Esophagus mucosa (tissue), 1 donor: ENCODE measurements around the gene ALK. TPM values are rescaled to one million over a fixed set of nuclear protein-coding genes. Genes with fewer than 3 reads are reported as not detected.
"Not testable (repeated sequence)": the region's sequence is repeated elsewhere in the genome, so short reads cannot be mapped to it uniquely, and the experiment has no call there.

Experiments
- ATAC-seq: fragments of 200-7000 bp; cut with Tn5 transposase; one replicate; pipeline ENCODE4 v1.9.1; 2020
- total RNA-seq: library from RNA; stranded (reverse); gene quantifications from one replicate; pipeline ENCODE4 v1.2.4, GENCODE V29; 2023
- donor health status: DM: yes; HTN: yes; CAD: no.

Gene ALK
- total RNA-seq, 1 donor from 2014 or later: 0.04 TPM

GRCh38 chr2:29837925-29838324 lies 83.5 kb downstream of the ALK start:
- no peak for ATAC-seq

GRCh38 chr2:29834624-29835023 lies 86.8 kb downstream of the ALK start:
- no peak for ATAC-seq

- ATAC-seq: no peak
Observed at GRCh38 chr2:29834036-29834540, 87.3 kb downstream of the ALK start.

GRCh38 chr2:29831560-29831959 lies 89.8 kb downstream of the ALK start:
- no peak for ATAC-seq

- ATAC-seq: no peak
Observed at GRCh38 chr2:29829841-29830240, 91.5 kb downstream of the ALK start.

- ATAC-seq: not testable (repeated sequence)
Observed at GRCh38 chr2:29824145-29824544, 97.2 kb downstream of the ALK start.

GRCh38 chr2:29821591-29821990 lies 99.8 kb downstream of the ALK start:
- no peak for ATAC-seq

GRCh38 chr2:29819570-29819969 lies 101.8 kb downstream of the ALK start:
- no peak for ATAC-seq

- ATAC-seq: no peak
Observed at GRCh38 chr2:29817801-29818680, 103.3 kb downstream of the ALK start.

GRCh38 chr2:29817299-29817698 lies 104.1 kb downstream of the ALK start:
- ATAC-seq: no peak

- no peak for ATAC-seq
Observed at GRCh38 chr2:29816651-29817050, 104.7 kb downstream of the ALK start.

GRCh38 chr2:29811378-29811777 lies 110.0 kb downstream of the ALK start:
- peak; percentile 83 for ATAC-seq

- ATAC-seq: no peak
Observed at GRCh38 chr2:29810956-29811355, 110.4 kb downstream of the ALK start.

- ATAC-seq: no peak
Observed at GRCh38 chr2:29808321-29808720, 113.1 kb downstream of the ALK start.

- no peak for ATAC-seq
Observed at GRCh38 chr2:29807082-29807481, 114.3 kb downstream of the ALK start.

- peak; percentile 27 for ATAC-seq
Observed at GRCh38 chr2:29806461-29806860, 114.9 kb downstream of the ALK start.

GRCh38 chr2:29804671-29805070 lies 116.7 kb downstream of the ALK start:
- ATAC-seq: no peak

- no peak for ATAC-seq
Observed at GRCh38 chr2:29803537-29803936, 117.8 kb downstream of the ALK start.

GRCh38 chr2:29802986-29803385 lies 118.4 kb downstream of the ALK start:
- no peak for ATAC-seq

GRCh38 chr2:29799628-29800027 lies 121.8 kb downstream of the ALK start:
- ATAC-seq: no peak

- ATAC-seq: no peak
Observed at GRCh38 chr2:29797916-29798315, 123.5 kb downstream of the ALK start.

- no peak for ATAC-seq
Observed at GRCh38 chr2:29796446-29796845, 124.9 kb downstream of the ALK start.

GRCh38 chr2:29789911-29790485 lies 131.4 kb downstream of the ALK start:
- no peak for ATAC-seq
